ENCODE data around the gene WDR64. TPM values are rescaled to one million over a fixed set of nuclear protein-coding genes. Genes with fewer than 3 reads are reported as not detected.

The WDR64 gene
- total RNA-seq, 1 donor from 2014 or later = 0.17 TPM

DNA sequence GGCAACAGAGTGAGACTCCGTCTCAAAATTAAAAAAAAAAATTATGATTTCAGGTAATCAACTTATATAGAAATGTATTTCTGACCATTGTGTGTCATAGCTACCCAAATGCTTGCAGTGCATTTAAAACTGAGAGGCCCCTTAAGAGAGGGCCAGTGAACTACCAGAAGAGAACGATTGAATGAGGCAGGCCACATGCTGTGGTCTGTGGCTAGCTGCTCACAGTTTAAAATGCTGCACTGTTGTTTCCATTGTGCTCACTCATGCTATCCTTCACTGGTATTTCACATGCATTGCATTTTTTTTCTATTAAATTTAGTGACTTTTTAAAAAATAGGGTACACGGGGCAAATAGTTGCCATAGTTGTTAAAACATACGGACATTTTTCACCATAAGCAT, 37.9 kb upstream of the WDR64 start:
- no peak overlapping the region for H3K27ac Mint-ChIP-seq (ENCODE audit: unreplicated experiment)
- H3K9me3 Mint-ChIP-seq (ENCODE audit: low read depth) = no peaks in the 10 kb centered on the region
- H3K4me1 Mint-ChIP-seq (ENCODE audit: low read depth) = peaks cover 26% of the 10 kb centered on the region
- TF ChIP-seq, protein P1, sequence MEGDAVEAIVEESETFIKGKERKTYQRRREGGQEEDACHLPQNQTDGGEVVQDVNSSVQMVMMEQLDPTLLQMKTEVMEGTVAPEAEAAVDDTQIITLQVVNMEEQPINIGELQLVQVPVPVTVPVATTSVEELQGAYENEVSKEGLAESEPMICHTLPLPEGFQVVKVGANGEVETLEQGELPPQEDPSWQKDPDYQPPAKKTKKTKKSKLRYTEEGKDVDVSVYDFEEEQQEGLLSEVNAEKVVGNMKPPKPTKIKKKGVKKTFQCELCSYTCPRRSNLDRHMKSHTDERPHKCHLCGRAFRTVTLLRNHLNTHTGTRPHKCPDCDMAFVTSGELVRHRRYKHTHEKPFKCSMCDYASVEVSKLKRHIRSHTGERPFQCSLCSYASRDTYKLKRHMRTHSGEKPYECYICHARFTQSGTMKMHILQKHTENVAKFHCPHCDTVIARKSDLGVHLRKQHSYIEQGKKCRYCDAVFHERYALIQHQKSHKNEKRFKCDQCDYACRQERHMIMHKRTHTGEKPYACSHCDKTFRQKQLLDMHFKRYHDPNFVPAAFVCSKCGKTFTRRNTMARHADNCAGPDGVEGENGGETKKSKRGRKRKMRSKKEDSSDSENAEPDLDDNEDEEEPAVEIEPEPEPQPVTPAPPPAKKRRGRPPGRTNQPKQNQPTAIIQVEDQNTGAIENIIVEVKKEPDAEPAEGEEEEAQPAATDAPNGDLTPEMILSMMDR (IDR thresholded peaks at IDR 0.05) = no peak
- no peak overlapping the region for H3K4me3 Mint-ChIP-seq (ENCODE audit: unreplicated experiment)
- no peaks in the 10 kb centered on the region for H3K27me3 Mint-ChIP-seq (ENCODE audit: low read depth)
- peaks cover 1% of the 10 kb centered on the region for H3K36me3 Mint-ChIP-seq (ENCODE audit: low read depth)
- no peak for DNase-seq (ENCODE audit: low spot score)

DNA sequence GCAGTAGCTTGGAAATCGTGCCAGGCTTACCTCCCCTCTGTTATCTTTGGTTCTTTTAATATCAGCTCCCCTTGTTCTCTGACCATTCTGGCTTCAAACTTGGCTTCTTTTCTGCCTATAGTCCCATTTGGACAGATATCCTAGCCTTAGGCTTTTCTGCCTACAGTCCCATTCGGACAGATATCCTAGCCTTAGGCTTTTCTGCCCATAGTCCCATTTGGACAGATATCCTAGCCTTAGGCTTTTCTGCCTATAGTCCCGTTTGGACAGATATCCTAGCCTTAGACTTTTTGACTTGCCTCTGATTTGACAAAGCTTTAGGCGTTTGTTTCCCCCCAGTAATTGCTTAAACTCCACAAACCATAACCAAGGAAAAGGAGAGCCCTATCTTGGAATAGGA, 37.5 kb upstream of the WDR64 start:
- H3K9me3 Mint-ChIP-seq (ENCODE audit: low read depth) = no peaks in the 10 kb centered on the region
- H3K4me1 Mint-ChIP-seq (ENCODE audit: low read depth) = peaks cover 26% of the 10 kb centered on the region
- H3K27ac Mint-ChIP-seq (ENCODE audit: unreplicated experiment) = no peak overlapping the region
- no peaks in the 10 kb centered on the region for H3K27me3 Mint-ChIP-seq (ENCODE audit: low read depth)
- no peak for DNase-seq (ENCODE audit: low spot score)
- TF ChIP-seq, protein P1 (IDR thresholded peaks at IDR 0.05) = no peak
- H3K36me3 Mint-ChIP-seq (ENCODE audit: low read depth) = peaks cover 1% of the 10 kb centered on the region
- no peak overlapping the region for H3K4me3 Mint-ChIP-seq (ENCODE audit: unreplicated experiment)

DNA sequence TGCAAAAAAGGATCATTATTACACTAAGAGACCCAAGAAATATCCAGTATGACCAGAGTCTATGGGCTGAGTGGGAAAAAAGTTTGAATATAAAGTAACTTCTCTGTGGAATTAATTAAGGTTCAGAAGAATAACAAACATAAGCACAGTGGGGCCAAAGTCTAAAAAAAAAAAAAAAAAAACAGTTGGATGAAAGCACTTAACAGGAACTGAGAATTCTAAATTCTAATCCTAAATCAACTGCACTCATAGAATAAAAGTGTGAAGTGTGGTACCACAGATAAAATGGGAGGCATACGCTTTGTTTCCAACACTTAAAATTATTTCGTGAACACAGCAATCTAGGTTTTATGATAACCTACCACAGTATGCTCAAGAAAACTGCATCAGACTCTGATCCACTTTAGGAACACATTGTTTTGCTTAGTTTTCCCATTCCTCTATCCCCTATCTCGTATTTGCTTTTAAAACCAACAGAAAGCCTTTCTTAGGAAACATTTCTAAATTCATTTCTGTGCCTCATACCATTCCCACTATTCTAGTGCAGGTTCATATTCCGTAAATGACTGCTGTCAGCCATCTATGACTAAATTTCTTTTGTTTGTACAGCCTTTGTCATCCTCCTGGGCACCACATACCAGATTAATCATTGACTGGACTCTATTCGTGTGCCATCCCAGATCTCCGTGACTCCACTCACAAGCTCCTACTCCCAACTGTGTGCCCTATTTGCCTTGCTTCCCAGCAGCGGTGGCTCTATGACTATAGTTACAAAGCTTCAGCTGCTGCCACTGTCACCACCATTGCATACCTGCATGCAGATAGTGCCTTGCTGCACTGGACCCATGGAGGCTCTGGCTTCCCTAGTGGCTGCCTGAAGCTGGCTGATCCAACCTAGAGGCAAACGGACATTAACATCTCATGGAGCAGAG, 36.8 kb upstream of the WDR64 start:
- H3K4me1 Mint-ChIP-seq (ENCODE audit: low read depth) = peaks cover 26% of the 10 kb centered on the region
- no peak overlapping the region for H3K4me3 Mint-ChIP-seq (ENCODE audit: unreplicated experiment)
- H3K27ac Mint-ChIP-seq (ENCODE audit: unreplicated experiment) = peak overlapping the region; percentile 37
- H3K27me3 Mint-ChIP-seq (ENCODE audit: low read depth) = no peaks in the 10 kb centered on the region
- no peak for DNase-seq (ENCODE audit: low spot score)
- H3K9me3 Mint-ChIP-seq (ENCODE audit: low read depth) = no peaks in the 10 kb centered on the region
- TF ChIP-seq, protein P1 (IDR thresholded peaks at IDR 0.05) = no peak
- H3K36me3 Mint-ChIP-seq (ENCODE audit: low read depth) = peaks cover 1% of the 10 kb centered on the region

DNA sequence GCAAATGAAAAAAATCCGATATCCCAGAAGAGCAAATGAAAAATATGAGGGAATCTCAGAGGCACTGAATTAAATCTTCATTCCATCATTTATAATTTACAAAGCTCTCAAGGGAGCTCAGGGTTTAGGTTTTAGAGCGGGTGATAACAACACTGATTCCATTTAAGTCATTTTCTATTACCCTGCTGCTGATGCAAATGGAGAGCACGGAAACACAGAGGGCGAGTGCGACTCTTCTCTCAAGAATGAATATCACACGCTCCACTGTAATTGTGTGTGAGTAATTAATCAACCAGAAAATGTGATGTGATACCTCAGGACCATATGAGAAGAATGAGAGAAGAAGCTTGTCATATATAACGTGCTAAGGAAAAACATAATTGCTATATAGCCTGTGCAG, 34.7 kb upstream of the WDR64 start:
- Mint-ChIP-seq H3K27ac (ENCODE audit: unreplicated experiment) (no peak overlapping the region), H3K36me3 (ENCODE audit: low read depth) (peaks cover 6% of the 10 kb centered on the region), H3K27me3 (ENCODE audit: low read depth) (no peaks in the 10 kb centered on the region), H3K9me3 (ENCODE audit: low read depth) (no peaks in the 10 kb centered on the region), H3K4me3 (ENCODE audit: unreplicated experiment) (no peak overlapping the region), H3K4me1 (ENCODE audit: low read depth) (peaks cover 24% of the 10 kb centered on the region)
- TF ChIP-seq, protein P1 (IDR thresholded peaks at IDR 0.05) = no peak
- DNase-seq (ENCODE audit: low spot score) = no peak

DNA sequence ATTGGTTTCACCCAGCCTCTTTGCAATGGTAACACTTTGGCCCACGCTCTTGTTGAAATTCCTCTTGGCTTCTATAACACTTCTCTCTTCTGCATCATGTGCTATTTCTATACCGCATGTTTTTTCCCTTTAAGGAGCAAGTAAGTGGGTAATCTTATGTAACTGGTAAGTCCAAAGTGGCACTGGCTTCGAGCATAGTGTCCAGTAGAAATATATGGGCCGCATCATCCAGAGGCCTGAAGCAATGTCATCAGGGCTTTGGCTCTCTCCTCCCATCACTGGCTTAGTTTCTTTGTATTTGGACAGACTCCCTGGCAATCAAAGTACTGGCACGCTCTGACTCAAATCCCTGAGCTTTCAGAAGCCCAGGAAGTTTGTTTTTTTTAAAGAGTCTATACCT, 29.4 kb upstream of the WDR64 start:
- Mint-ChIP-seq H3K36me3 (ENCODE audit: low read depth) (peaks cover 5% of the 10 kb centered on the region), H3K9me3 (ENCODE audit: low read depth) (no peaks in the 10 kb centered on the region), H3K4me1 (ENCODE audit: low read depth) (peaks cover 3% of the 10 kb centered on the region), H3K27me3 (ENCODE audit: low read depth) (no peaks in the 10 kb centered on the region), H3K27ac (ENCODE audit: unreplicated experiment) (no peak overlapping the region), H3K4me3 (ENCODE audit: unreplicated experiment) (no peak overlapping the region)
- DNase-seq (ENCODE audit: low spot score) = no peak
- TF ChIP-seq, protein P1 (IDR thresholded peaks at IDR 0.05) = no peak
